GM12892 (cell line): ENCODE measurements around the gene MICAL3.

ENCODE experiments used
- POLR2A ChIP-seq: IDR thresholded peaks from 2 replicates; pipeline ENCODE4 v1.6.1; 2011; ENCODE audit warnings: low read depth, low read length, control low read depth
- TAF1 ChIP-seq: IDR thresholded peaks from 2 replicates; pipeline ENCODE4 v1.6.1; 2011; ENCODE audit warnings: low read depth, mild to moderate bottlenecking, control low read depth, low read length, borderline replicate concordance

- TF ChIP-seq POLR2A (no peak), TAF1 (no peak)
Measured at GRCh38 chr22:17775781-17776465, 248.4 kb downstream of the MICAL3 start.
